Hematopoietic multipotent progenitor cell (in vitro differentiated cells): ENCODE measurements around the gene CBX3. TPM values are rescaled to one million over a fixed set of nuclear protein-coding genes. Genes with fewer than 3 reads are reported as not detected.
"Not testable (repeated sequence)": the region's sequence is repeated elsewhere in the genome, so short reads cannot be mapped to it uniquely, and the experiment has no call there.

Experiments
- DNase-seq, 3 donors: peaks; one replicate each; pipeline ENCODE4 v3.0.0-alpha.2; 2011 to 2015; ENCODE audit warnings: low read depth in 2 of 3, low spot score in 2 of 3
- total RNA-seq: library from RNA; depleted of rRNA; stranded (reverse); fragments of >200 nt; gene quantifications from one replicate; pipeline ENCODE4 v1.2.3, GENCODE V29; 2012

Gene CBX3
- total RNA-seq, 1 donor: 72.7 TPM

DNA sequence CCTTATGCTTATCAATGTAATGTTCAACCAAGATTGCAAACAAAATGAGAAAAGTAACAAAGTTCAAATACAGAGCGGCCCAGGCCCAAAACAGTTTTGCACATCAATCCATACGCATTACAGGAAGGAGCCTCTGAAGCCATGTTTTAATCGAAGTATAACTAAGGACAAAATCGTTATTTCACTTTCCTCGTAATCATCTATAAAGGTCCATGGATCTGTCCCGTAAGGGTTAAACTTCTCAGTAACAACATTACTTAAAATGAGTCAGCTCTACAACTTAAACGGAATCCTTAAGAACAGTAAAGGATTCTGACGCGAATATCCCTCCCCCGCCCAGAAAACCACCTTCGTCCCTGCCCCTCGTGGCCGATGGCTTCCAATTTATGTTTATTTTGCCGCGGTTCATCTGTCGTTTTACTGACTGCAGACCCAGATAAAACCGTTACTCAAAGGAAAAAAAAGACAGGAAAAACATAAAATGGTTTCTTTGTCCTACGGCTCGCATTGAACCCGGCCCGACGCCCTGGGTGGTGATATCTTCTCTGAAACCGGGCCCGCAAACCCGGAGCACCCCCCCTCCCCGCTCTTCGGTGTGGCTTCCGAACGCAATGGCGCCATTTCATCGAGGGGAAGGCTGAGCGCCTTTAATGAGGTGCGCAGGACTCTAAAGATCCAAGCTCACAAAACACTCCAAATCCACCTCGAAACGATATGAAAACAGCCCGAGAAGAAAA is 2.1 kb upstream of the CBX3 start:
- DNase-seq: peak in 2 of 3 donors; percentile 26 to 66

DNA sequence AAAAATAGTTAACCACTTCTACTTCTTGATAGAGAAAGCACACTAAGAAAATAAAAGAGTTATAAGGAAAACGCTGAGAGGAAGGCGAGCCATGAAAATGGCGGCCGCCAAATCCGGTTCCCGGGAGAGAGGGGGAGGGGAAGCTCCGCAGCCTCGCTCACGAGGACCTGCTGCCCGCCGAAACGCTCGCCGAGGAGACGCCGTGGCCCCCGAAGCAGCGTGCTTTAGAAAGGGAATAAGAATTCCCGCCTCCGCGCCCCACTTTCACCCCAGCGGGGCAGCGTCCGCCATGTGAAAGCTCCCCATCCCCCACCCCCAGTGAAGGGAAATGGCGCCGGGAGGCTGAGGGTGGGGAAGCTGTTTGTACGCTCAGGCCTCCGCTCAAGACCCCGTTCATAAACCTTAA is 1.5 kb upstream of the CBX3 start:
- peak; percentile 71 to 80 (median 77) for DNase-seq

DNA sequence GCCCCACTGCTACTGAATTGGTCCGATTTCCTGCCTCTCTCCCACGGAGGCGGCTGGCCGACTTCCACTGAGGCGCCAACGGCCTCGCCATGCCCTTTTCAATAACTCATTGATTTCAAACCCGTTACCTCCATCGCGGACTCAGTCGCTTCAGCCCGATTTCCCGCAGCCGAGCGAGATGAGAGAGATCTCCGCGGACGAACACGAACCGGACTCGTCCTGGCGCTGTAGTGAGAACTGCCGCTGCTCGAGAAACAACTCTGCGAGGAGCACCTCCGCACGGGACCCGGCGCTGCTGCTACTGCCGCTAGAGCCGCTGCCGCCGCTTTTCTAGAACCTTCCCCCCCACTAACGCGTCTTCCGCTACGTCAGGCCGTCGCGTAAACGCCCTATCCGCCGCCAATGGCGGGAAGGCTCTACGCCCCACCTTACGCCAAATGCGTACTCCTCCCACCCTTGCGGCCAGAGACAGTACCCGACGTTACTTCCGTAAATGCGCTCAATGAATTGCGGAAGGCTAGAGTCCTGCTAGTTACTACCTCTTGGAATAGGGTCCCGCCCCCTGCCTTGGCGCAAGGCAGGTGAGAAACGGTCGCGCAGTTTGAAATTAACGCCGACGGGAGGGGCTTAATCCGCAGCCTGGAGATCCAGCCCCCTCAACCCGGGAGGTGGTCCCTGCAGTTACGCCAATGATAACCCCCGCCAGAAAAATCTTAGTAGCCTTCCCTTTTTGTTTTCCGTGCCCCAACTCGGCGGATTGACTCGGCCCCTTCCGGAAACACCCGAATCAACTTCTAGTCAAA is 900 bp upstream of the CBX3 start, which contains the start of gene HNRNPA2B1:
Gene HNRNPA2B1 (minus strand): TSS at position 303 of the 803 bp plus-strand sequence. CDS start 169 bp downstream, at position 134.
- peak; percentile 99 to 100 (median 100) for DNase-seq

DNA sequence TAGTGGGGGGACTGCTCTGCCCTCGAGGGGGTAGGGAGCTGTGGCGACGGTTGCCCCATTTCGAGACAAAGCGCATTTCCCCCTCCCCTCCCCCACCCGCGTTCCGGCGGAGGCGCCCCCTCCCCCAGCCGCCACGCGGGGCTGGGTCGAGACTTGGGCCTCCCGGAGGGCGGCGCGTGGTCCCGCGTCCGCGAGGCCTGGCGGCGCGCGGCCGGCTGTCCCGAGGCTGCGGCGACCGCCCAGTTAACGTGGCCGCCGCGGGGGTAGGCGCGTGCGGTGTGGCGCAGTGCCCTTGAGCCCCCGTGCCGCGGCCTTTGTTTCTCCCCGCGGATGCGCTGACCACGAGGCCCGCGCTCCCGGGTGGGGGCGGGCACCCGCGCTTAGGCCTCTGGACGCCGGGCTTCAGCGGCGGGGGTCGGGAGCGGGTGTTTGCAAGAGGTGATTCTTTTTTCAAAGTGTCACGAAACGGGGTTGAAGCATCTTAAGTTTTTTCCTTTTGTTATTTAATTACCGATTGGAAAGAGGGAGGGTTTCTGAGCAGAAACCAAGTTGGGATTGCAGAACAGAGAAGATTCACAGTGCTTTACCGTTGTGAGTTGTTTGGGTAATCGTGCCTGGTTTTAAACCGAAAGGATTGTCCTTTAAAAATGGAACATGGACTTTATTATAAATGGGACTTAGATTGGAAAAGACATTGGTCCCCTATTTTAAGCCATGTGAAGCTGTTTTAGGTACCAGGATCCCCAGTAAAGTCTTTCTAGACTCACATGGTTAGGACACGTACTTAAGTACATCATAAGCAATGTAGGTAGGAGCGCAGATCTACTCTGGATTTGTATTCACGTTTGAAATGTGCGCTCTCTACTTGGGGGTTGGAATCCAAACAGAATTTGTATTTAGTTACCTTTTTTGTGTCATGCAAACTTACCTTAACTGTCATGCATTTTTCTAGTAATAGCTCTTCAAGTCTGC is 760 bp downstream of the CBX3 start:
- peak in 2 of 3 donors; percentile 59 to 61 for DNase-seq

DNA sequence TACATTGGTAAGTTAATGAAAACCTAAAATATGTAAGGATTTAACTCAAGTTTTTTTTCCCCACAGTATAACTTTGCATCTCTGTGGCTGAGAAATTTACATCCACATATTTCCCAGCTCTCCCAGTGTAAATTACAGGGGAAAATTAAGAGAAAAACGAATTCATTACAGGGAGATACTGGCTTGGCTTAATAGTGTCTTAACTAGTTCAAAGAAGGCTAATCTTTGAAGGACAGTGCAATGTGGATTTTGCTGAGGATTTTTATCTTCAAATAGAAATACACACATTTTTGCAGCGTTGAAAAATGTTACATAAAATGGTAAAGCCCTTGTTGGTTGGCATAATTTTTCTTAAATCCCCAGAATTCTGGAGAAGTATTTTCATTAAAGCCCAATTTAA is 1.5 kb downstream of the CBX3 start:
- DNase-seq: no peak

DNA sequence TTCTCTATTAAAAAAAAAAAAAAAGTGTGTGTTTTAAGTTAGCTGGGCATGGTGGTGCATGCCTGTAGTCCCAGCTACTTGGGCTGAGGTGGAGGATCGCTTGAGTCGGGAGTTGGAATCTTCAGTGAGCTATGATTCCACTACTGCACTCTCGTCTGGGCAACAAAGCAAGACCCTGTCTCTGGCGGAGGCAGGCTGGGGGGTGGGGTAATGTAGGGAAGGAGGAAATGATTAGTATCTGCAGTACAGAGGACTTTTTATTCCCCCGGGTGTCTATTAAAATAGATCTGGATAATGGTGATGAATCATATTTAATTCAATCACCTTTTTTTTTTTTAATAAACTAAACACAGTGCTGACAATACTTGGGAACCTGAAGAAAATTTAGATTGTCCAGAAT is 6.5 kb downstream of the CBX3 start:
- DNase-seq: no peak

DNA sequence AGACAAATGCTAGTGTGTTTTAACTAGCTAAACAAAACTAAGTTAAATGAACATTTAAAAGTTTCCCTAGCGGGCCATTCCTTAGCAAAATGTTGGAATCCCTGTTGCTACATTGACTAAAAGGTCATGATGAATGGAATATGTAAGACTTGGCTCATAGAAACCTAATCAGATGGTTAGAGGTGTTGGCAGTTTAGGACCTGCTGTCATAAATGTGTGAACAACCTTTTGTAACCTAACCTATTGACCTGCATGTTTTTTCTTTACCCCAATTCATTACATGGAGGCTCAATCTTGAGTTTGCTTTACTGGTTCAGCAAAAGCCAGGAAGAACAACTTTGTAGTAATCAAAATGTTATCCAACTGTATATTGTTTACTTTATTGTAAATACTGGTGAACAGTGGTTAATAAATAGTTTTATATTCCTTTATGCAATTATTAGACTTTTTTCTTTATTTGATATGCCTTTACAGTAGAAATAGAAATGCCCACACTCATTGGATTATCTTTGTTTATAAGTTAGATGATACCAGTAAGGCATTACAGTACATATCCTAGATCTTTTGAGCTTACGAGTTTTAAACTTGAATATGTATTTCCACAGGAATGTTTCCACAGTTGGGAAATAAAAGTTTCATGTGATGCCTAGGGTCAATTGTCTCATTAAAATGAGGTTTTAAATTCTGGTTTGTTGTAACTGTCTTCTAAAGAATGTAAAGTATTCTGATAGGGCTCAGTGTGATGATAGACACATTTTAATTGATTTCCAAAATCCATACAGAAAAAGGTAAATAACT is 11.6 kb downstream of the CBX3 start:
- DNase-seq: no peak

DNA sequence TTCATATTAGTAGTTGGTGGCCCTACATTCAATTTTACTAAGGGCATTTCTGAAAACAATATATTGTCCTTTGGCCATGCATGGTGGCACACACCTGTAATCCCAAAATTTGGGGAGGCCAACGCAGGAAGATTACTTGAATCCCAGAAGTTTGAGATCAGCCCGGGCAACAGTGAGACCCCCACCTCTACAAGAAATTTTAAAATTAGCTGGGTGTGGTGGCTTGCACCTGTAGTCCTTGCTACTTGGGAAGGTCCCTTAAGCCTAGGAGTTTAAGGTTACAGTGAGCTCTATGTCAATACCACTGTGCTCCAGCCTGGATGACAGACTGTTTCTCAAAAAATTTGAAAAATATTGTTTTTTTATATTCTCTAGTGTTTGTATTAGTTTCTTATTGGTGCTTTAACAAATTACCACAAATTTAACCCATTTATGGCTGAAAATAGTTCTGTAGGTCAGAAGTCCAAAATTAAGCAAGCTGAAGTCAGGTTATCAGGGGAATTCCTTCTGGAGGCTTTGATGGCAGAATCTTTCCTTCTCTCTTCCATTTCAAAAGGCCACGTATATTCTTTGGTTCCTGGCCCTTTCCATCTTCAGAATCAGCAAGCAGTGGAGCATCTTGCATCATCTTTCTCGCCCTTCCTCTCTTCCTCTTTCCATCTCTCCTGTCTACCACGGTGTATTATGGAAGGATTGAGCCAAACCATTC is 12.4 kb downstream of the CBX3 start:
- DNase-seq: no peak

DNA sequence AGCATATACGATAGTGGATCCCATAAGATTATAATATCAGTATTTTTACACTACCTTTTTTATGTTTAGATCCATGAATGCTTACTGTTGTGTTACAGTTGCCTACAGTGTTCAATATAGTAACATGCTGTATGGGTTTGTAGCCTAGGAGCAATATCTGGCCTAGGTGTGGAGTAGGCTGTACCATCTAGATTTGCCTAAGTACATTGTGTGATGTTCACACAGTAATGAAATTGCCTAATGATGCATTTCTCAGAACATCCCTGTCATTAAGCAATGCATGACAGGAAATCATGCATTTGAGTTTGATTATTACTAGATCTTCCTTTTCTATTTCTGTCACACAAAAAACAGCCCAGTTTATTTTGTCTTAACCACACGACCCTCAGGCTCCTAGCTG is 14.5 kb downstream of the CBX3 start:
- DNase-seq: no peak

DNA sequence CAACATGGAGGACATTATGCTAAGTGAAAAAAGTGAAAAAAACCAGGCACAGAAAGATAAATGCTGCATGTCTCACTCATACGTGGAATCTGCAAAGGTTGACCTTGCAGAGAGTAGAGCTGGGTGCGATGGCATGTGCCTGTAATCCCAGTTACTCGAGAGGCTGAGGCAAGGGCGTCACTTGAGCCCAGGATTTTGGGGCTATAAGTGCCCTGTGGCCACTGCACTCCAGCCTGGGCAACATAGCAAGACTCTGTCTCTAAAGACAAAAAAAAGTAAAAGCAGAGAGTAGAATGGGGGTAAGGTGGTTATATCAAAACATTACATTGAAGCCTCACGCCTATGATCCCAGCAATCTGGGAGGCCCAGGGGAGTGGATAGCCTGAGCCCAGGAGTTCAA is 22.8 kb downstream of the CBX3 start:
- no peak for DNase-seq

DNA sequence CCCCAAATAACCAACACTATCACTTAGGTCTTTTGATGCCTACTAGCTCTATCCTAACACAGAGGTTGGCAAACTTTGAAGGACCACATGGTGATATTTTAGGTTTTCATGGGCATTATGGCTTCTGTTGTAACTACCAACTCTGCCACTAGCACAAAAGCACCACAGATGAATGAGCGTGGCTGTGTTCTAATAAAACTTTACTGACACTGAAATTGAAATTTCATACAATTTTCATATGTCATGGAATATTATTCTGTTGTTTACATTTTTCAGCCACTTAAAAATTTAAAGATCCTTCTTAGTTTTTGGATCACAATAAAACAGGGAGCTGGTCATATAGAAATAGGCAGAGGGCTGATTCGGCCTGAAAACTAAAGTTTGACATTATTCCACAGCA is 26.4 kb downstream of the CBX3 start:
- DNase-seq: no peak

DNA sequence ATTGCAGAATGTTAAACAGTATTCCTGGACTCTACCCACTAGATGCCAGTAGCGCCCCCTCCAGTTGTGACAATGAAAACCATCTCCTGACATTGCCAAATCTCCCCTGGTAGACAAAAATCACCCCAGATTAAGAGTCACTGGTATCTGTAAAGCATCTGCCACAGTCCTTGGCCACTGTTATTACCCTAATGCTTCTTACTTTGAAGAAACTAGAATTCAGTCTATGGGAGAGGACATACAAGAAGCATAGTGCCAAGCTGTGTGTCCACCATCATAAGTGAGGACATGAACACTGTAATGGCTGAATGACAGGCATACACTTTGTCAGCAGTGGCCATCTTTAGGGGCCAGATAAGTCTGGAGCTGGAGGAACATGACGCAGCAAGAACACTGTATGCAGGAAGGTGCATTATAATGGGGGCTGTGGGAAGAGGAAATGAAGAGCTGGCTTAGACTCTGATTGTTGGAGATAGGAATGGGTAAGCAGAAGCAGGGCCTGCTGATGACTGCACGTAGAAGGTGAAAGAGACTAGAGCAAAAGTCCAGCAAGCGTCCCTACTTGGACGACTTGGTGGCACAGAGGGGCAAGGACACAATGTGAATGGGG is 32.5 kb downstream of the CBX3 start:
- DNase-seq: peak in 2 of 3 donors; percentile 29 to 49

DNA sequence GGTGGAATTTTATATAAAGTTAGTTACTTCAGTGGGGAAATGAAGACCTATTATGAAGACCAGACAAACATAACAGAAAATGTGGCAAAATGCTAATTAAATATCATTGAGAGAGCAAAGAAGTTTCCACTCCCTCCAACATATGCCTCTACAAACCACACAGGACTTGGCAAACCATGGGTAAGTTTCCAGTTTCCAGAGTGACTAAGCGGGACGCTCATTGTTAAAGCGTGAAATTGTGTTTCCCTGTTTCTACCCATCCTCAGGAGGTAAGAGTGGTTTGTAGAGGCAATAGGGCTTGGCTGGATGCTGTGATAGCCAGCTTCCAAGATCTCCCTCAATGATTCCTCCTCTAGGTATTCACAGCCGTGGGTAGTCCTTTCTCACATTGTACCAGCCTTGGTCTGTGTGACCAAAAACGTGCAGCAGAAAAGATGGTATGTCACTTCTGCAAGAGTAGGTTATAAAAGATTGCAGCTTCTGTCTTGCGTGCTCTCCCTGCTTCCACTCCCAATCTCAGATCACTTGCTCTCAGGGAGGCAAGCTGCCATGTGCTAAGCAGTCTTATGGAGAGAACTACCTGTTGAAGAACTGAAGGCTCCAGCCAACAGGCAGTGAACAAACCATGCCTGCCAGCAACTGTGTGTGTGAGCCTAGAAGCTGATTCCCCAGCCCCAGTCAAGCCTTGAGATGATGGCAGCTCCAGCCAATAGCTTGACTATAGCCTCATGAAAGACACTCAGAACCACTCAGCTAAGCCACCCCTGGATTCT is 35.7 kb downstream of the CBX3 start:
- no peak for DNase-seq

DNA sequence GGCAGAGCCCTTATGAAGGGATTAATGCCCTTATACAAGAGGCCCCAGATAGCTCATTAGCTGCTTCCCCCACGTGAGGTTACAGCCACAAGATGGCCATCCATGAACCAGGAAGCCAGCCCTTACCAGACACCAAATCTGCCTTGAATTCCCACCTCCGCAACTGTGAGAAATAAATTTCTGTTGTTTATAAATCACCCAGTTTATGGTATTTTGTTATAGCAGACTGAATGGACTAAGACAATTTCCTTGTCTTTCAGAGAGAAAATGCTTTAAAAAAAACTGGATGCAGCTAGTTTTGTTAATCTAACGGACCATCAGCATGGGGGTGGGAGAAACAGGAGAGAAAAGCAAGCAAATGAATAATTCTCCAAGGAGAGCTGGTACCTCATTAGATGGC is 36.5 kb downstream of the CBX3 start:
- DNase-seq: no peak

DNA sequence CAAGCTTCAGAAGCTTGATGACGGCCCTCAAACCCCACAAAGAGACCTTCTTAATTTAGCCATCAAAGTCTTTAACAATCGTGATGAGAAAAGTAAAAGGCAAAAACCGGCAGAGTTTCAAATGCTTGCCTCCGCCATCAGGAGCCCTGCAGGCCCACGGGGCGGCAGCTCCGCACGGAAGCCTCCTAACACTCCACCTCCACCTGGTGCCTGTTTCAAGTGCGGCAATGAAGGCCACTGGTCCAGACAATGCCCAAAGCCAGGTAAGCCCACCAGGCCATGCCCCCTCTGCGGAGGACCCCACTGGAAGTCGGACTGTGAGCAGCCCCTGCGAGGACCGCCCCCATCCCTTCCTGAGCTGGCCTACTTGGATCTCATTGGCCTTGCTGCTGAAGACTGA is 43.6 kb downstream of the CBX3 start:
- DNase-seq: no peak

DNA sequence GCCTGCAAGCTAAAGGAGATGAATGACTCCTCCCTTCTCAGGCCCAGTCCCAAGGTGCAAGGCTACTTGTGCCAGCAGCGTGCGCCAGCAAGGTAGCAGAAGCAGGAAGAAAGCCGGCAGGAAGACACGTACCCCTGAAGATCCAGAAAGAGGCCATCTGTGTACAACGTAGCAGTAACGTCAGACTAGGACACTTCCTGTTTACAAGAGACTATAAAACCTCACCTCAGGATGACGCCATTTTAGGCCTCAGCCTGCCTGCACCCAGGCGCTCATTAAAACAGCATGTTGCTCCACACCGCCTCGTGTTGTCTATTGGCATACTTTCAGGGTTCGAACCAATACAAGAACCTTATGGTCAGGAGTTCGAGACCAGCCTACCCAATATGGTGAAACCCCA is 48.7 kb downstream of the CBX3 start:
- no peak for DNase-seq

DNA sequence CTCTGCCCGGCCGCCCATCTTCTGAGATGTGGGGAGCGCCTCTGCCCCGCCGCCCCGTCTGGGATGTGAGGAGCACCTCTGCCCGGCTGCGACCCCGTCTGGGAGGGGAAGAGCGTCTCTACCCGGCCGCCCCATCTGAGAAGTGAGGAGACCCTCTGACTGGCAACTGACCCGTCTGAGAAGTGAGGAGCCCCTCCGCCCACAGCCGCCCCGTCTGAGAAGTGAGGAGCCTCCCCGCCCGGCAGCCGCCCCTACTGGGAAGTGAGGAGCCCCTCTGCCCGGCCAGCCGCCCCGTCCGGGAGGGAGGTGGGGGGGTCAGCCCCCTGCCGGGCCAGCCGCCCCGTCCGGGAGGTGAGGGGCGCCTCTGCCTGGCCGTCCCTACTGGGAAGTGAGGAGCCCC is 60.3 kb downstream of the CBX3 start:
- not testable (repeated sequence) for DNase-seq
